ENCODE data around the gene CLEC16A.

DNA sequence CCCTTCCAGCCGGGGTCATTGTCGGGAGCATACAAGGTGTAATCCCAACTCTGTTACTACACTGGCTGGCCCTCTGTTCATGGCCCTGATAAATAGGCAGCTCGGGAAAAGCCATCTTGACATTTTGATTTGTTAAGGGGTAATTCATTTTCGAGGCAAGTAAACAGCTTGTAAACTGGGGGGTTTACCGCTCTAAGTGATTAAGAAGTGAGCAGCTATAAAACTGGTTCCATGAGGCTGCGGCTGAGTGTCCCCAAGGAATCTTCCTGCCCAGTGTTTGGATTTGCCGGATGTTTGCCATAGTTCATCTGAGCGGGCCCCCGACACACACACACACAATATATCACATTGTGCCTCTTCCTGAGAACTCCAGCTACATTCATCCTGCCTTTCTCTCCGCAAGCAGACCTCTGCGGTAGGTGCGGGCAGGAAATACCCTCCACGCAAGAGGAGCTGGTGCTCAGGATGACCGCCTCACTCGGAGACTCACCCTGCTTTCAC lies 219.4 kb downstream of the CLEC16A start:
- TF ChIP-seq, protein P1, sequence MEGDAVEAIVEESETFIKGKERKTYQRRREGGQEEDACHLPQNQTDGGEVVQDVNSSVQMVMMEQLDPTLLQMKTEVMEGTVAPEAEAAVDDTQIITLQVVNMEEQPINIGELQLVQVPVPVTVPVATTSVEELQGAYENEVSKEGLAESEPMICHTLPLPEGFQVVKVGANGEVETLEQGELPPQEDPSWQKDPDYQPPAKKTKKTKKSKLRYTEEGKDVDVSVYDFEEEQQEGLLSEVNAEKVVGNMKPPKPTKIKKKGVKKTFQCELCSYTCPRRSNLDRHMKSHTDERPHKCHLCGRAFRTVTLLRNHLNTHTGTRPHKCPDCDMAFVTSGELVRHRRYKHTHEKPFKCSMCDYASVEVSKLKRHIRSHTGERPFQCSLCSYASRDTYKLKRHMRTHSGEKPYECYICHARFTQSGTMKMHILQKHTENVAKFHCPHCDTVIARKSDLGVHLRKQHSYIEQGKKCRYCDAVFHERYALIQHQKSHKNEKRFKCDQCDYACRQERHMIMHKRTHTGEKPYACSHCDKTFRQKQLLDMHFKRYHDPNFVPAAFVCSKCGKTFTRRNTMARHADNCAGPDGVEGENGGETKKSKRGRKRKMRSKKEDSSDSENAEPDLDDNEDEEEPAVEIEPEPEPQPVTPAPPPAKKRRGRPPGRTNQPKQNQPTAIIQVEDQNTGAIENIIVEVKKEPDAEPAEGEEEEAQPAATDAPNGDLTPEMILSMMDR (IDR thresholded peaks at IDR 0.05; ENCODE audit: insufficient read depth, low read length), result no peak
- TF ChIP-seq POLR2AphosphoS5 (IDR thresholded peaks at IDR 0.05; ENCODE audit: low read depth), result no peak

All from HL-60 (cell line).